ENCODE data around the gene ADAMTS3.

The ADAMTS3 gene

GRCh38 chr4:72357908-72358307, 211.1 kb downstream of the ADAMTS3 start:
- DNase-seq, result no peak
- TF ChIP-seq, protein P1, sequence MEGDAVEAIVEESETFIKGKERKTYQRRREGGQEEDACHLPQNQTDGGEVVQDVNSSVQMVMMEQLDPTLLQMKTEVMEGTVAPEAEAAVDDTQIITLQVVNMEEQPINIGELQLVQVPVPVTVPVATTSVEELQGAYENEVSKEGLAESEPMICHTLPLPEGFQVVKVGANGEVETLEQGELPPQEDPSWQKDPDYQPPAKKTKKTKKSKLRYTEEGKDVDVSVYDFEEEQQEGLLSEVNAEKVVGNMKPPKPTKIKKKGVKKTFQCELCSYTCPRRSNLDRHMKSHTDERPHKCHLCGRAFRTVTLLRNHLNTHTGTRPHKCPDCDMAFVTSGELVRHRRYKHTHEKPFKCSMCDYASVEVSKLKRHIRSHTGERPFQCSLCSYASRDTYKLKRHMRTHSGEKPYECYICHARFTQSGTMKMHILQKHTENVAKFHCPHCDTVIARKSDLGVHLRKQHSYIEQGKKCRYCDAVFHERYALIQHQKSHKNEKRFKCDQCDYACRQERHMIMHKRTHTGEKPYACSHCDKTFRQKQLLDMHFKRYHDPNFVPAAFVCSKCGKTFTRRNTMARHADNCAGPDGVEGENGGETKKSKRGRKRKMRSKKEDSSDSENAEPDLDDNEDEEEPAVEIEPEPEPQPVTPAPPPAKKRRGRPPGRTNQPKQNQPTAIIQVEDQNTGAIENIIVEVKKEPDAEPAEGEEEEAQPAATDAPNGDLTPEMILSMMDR (IDR thresholded peaks at IDR 0.05; ENCODE audit: low read depth, low read length), result no peak
- H3K9me3 ChIP-seq (ENCODE audit: severe bottlenecking), result no peaks in the 10 kb centered on the region
- H3K36me3 ChIP-seq, result no peaks in the 10 kb centered on the region
- no peak overlapping the region for H3K4me3 ChIP-seq (ENCODE audit: low read depth, low read length)
- no peaks in the 10 kb centered on the region for H3K27me3 ChIP-seq (ENCODE audit: insufficient read depth, low read depth, severe bottlenecking)
- no peak overlapping the region for H3K27ac ChIP-seq

DNA sequence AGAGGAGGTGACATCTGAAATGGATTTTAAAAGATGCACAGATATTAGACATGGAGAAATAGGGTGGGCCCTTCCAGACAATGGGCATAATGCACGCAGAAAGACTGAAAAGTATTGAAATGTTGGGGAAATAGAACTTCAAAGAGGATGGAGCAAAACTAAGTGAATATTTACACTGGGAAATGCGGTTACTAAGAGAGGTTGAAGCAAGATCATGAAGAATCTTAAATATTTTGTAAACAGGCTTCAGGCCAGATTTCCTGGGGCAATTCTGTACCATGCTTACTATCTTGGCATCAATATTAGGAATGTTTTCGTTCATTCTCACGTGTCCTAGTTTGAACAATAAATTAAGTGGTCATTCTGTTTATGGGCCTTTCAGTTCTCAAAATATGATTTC, 216.3 kb downstream of the ADAMTS3 start:
- H3K27me3 ChIP-seq (ENCODE audit: insufficient read depth, low read depth, severe bottlenecking), result no peaks in the 10 kb centered on the region
- TF ChIP-seq, protein P1 (IDR thresholded peaks at IDR 0.05; ENCODE audit: low read depth, low read length), result no peak
- no peak overlapping the region for H3K4me3 ChIP-seq (ENCODE audit: low read depth, low read length)
- H3K27ac ChIP-seq, result no peak overlapping the region
- no peak for DNase-seq
- H3K36me3 ChIP-seq, result no peaks in the 10 kb centered on the region
- H3K9me3 ChIP-seq (ENCODE audit: severe bottlenecking), result no peaks in the 10 kb centered on the region

DNA sequence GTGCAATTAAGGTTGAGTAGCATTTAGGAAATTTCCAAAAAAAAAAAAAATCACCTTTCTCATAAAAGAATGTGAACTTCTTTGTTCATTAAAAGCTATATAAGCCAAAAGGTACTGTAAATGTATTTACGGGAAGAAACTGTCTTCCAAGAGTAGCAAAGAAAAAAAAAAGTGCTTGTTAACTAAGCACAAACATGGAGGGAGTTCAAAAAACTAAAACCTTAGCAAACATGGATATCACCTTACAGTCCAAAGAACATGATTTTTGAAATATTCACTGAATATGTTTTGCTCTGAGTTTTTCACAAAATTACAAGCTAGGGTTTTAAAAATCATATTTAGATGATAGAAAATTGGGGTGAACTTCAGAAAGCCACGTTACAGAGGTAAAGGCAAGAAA, 217.5 kb downstream of the ADAMTS3 start:
- TF ChIP-seq, protein P1 (IDR thresholded peaks at IDR 0.05; ENCODE audit: low read depth, low read length), result no peak
- no peak overlapping the region for H3K4me3 ChIP-seq (ENCODE audit: low read depth, low read length)

DNA sequence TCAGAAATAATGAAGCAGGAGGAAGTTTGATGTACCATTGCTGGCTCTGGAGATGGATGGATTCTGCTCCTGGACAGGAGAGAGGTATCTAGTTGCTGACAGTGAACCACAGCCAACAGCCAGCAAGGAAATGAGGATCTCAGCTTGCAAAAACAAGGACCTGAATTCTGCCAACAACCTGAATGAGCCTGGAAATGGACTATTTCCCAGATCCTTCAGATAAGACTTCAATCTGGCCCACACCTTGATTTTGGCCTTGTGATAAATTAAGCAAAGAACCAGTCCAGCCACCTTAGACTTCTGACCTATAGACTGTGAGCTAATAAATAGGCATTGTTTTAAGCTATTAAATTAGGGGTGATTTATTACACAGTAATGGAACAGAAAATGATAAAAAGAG, 220.3 kb downstream of the ADAMTS3 start:
- Histone ChIP-seq H3K9me3 (ENCODE audit: severe bottlenecking) (no peaks in the 10 kb centered on the region), H3K36me3 (no peaks in the 10 kb centered on the region), H3K27me3 (ENCODE audit: insufficient read depth, low read depth, severe bottlenecking) (no peaks in the 10 kb centered on the region), H3K4me3 (ENCODE audit: low read depth, low read length) (no peak overlapping the region), H3K27ac (no peak overlapping the region)
- DNase-seq, result no peak
- TF ChIP-seq, protein P1 (IDR thresholded peaks at IDR 0.05; ENCODE audit: low read depth, low read length), result no peak

More for the DNA sequence above, 217.5 kb downstream of the ADAMTS3 start:
- no peak overlapping the region for H3K27ac ChIP-seq
- no peaks in the 10 kb centered on the region for H3K27me3 ChIP-seq (ENCODE audit: insufficient read depth, low read depth, severe bottlenecking)
- no peak for DNase-seq
- H3K9me3 ChIP-seq (ENCODE audit: severe bottlenecking), result no peaks in the 10 kb centered on the region
- no peaks in the 10 kb centered on the region for H3K36me3 ChIP-seq

DNA sequence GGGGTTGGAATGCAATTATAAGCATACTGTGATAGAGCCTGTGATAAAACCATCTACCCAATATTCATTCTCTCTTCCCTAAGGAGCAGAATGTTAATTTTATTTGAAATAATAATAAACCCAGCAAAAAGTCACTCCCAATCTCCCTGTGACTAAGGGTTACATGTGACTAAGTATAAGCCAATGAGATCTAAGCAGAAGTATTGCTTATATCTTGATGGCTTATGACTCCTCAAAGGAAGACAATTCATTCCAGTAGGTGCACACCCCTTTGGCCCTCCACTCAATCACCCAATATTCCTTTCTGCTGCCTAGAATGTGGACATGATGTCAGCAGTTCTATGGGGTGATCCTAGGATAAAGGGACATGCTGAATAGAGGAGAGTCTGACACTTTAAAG, 224.6 kb downstream of the ADAMTS3 start:
- H3K9me3 ChIP-seq (ENCODE audit: severe bottlenecking), result no peaks in the 10 kb centered on the region
- no peaks in the 10 kb centered on the region for H3K27me3 ChIP-seq (ENCODE audit: insufficient read depth, low read depth, severe bottlenecking)
- H3K36me3 ChIP-seq, result no peaks in the 10 kb centered on the region
- no peak for DNase-seq
- TF ChIP-seq, protein P1 (IDR thresholded peaks at IDR 0.05; ENCODE audit: low read depth, low read length), result no peak
- H3K27ac ChIP-seq, result no peak overlapping the region
- H3K4me3 ChIP-seq (ENCODE audit: low read depth, low read length), result no peak overlapping the region

GRCh38 chr4:72341432-72341820, 227.6 kb downstream of the ADAMTS3 start:
- Histone ChIP-seq H3K36me3 (no peaks in the 10 kb centered on the region), H3K27me3 (ENCODE audit: insufficient read depth, low read depth, severe bottlenecking) (no peaks in the 10 kb centered on the region), H3K27ac (no peak overlapping the region), H3K9me3 (ENCODE audit: severe bottlenecking) (no peaks in the 10 kb centered on the region), H3K4me3 (ENCODE audit: low read depth, low read length) (no peak overlapping the region)
- no peak for DNase-seq
- TF ChIP-seq, protein P1 (IDR thresholded peaks at IDR 0.05; ENCODE audit: low read depth, low read length), result no peak

Measured in WERI-Rb-1 (cell line).